D721Med (cell line): Measurements from ENCODE around the gene NLK.
A peak's percentile ranks its signal among the peaks of the same experiment; 100 is the strongest.

Experiments used
- DNase-seq: peaks from one replicate; pipeline ENCODE4 v3.0.0; 2011; ENCODE audit warnings: low spot score; ENCODE audit not compliant: insufficient read length
- FAIRE-seq: peaks from 2 replicates; lab custom pipeline; 2011; peaks lifted over from hg19 to GRCh38; lab: Jason Lieb, UNC
- TF ChIP-seq, protein P1 (sequence below): IDR thresholded peaks from 2 replicates; pipeline ENCODE4 v1.5.1; 2012; ENCODE audit warnings: mild to moderate bottlenecking, control low read depth; ENCODE audit not compliant: insufficient read depth; ENCODE audit errors: missing control alignments

NLK gene

DNA sequence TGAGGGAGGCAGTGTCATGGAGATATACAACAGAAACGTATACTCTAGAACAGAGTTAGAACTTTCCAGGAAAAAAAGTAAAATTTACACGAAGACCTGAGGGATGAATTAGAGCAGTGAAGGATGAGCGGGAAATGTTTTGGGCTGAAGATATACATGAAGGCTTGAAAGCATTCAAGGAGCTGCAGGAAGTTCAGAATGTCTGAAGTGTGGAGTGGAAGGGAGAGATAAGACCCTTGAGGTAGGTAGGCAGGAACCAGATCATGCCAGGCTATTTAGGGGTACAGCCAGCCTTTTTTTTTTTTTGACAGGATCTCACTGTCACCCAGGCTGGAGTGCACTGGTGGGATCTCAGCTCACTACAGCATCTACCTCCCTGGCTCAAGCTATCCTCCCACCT lies 3.2 kb upstream of the NLK start:
- FAIRE-seq (no peak), DNase-seq (no peak)
- TF ChIP-seq, protein P1, sequence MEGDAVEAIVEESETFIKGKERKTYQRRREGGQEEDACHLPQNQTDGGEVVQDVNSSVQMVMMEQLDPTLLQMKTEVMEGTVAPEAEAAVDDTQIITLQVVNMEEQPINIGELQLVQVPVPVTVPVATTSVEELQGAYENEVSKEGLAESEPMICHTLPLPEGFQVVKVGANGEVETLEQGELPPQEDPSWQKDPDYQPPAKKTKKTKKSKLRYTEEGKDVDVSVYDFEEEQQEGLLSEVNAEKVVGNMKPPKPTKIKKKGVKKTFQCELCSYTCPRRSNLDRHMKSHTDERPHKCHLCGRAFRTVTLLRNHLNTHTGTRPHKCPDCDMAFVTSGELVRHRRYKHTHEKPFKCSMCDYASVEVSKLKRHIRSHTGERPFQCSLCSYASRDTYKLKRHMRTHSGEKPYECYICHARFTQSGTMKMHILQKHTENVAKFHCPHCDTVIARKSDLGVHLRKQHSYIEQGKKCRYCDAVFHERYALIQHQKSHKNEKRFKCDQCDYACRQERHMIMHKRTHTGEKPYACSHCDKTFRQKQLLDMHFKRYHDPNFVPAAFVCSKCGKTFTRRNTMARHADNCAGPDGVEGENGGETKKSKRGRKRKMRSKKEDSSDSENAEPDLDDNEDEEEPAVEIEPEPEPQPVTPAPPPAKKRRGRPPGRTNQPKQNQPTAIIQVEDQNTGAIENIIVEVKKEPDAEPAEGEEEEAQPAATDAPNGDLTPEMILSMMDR = no peak

DNA sequence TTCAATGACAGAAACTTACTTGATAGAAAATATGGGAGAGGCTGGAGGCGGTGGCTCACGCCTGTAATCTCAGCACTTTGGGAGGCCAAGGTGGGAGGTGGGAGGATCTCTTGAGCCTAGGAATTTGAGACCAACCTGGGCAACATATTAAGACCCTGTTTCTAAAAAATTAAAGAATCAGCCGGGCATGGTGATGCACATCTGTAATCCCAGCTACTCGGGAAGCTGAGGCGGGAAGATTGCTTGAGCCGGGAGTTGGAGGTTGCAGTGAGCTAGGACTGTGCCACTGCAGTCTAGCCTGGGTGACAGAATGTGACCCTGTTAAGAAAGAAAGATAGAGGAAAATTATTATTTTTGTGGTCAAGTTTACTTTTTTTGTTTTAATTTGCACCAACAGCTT lies 2.1 kb upstream of the NLK start:
- TF ChIP-seq, protein P1 = no peak
- DNase-seq (no peak), FAIRE-seq (no peak)

GRCh38 chr17:28041068-28041843 lies 1.2 kb upstream of the NLK start:
- TF ChIP-seq, protein P1 = no peak
- FAIRE-seq (peak; percentile 66), DNase-seq (peak; percentile 71)

DNA sequence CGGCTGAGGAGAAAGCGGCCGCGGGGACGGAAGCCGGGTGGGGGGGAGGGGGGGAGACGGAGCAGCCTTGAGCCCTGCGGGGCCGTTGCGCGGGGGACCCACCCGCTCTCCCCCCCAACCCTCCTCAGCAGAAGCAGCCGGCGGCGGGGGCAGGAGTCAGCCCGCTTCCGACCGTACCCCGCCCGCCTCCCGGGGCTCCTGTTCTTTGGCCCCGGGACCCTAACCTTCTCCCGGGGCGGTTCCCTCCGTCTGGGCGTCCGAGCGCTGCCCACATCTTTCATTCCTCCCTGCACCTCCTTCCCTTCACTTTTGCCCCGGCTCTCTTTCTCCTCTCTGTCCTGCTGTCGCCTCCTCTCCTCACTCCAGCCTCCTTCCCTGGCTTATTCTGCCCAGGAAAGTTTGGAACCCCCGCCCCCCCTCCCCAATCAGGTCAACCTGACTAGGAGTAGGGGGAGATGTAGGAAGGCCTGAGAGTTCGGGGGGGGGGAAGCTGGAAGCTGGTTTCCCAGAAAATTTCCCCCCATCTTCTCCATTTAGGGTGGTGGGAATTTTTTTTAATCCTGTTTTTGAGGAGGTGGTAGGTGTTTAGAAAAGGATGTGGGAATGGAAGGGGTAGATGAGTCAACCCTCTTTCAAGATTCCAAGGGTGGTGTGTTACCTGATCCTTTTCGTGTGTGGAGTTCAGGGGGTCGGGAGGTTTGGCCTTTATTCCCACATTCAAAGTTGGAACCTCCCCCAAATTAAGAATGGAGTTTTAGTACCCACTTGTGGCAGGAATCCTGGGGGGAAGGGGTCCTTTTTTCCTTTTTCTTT lies 427 bp upstream of the NLK start:
- DNase-seq = no peak
- FAIRE-seq = no peak
- TF ChIP-seq, protein P1 = no peak

DNA sequence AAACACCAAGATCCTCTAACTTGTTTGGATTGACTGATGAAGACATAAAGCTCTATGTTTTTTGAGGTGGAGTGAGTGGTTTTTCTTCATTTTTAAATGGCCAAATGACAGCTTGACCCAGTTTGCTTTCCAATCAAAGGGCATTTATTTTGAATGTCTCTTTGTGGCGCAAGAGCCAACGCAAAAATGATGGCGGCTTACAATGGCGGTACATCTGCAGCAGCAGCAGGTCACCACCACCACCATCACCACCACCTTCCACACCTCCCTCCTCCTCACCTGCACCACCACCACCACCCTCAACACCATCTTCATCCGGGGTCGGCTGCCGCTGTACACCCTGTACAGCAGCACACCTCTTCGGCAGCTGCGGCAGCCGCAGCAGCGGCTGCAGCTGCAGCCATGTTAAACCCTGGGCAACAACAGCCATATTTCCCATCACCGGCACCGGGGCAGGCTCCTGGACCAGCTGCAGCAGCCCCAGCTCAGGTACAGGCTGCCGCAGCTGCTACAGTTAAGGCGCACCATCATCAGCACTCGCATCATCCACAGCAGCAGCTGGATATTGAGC lies 329 bp downstream of the NLK start:
- TF ChIP-seq, protein P1 = no peak
- DNase-seq (no peak), FAIRE-seq (no peak)

GRCh38 chr17:28043296-28043695 lies 819 bp downstream of the NLK start:
- no peak for DNase-seq
- TF ChIP-seq, protein P1 = no peak
- no peak for FAIRE-seq
